GM19324 (cell line): ENCODE results near the gene MARCHF2.

ENCODE experiments used
- ATAC-seq: cut with Tn5 transposase; IDR thresholded peaks from one replicate; pipeline ENCODE4 v1.9.1; 2021; ENCODE audit warnings: mild to moderate bottlenecking, moderate library complexity; ENCODE audit not compliant: unreplicated experiment, low FRiP score

Gene MARCHF2

GRCh38 chr19:8473648-8474476, 60.8 kb downstream of the MARCHF2 start:
- ATAC-seq: no peak

- no peak for ATAC-seq
Observed at GRCh38 chr19:8475005-8475404, 61.9 kb downstream of the MARCHF2 start.

GRCh38 chr19:8476524-8476923, 63.4 kb downstream of the MARCHF2 start:
- ATAC-seq: no peak

- ATAC-seq: no peak
Observed at GRCh38 chr19:8477889-8478288, 64.8 kb downstream of the MARCHF2 start.

GRCh38 chr19:8478598-8478997, 65.5 kb downstream of the MARCHF2 start:
- ATAC-seq: no peak

GRCh38 chr19:8481201-8481600, 68.1 kb downstream of the MARCHF2 start:
- no peak for ATAC-seq

- ATAC-seq: no peak
Observed at GRCh38 chr19:8481616-8482015, 68.5 kb downstream of the MARCHF2 start.

- no peak for ATAC-seq
Observed at GRCh38 chr19:8482696-8483095, 69.6 kb downstream of the MARCHF2 start.

GRCh38 chr19:8483165-8483564, 70.1 kb downstream of the MARCHF2 start:
- no peak for ATAC-seq

- ATAC-seq: no peak
Observed at GRCh38 chr19:8484331-8484894, 71.3 kb downstream of the MARCHF2 start.

GRCh38 chr19:8485561-8486371, 72.7 kb downstream of the MARCHF2 start:
- no peak for ATAC-seq

GRCh38 chr19:8486661-8487136, 73.6 kb downstream of the MARCHF2 start:
- ATAC-seq: no peak

GRCh38 chr19:8487137-8487851, 74.2 kb downstream of the MARCHF2 start:
- ATAC-seq: no peak

GRCh38 chr19:8488365-8488764, 75.3 kb downstream of the MARCHF2 start:
- no peak for ATAC-seq
